Measurements from ENCODE around the gene PAM. TPM values are rescaled to one million over a fixed set of nuclear protein-coding genes. Genes with fewer than 3 reads are reported as not detected.

PAM gene
- total RNA-seq, 1 experiment from 2014 or later = 190 TPM

DNA sequence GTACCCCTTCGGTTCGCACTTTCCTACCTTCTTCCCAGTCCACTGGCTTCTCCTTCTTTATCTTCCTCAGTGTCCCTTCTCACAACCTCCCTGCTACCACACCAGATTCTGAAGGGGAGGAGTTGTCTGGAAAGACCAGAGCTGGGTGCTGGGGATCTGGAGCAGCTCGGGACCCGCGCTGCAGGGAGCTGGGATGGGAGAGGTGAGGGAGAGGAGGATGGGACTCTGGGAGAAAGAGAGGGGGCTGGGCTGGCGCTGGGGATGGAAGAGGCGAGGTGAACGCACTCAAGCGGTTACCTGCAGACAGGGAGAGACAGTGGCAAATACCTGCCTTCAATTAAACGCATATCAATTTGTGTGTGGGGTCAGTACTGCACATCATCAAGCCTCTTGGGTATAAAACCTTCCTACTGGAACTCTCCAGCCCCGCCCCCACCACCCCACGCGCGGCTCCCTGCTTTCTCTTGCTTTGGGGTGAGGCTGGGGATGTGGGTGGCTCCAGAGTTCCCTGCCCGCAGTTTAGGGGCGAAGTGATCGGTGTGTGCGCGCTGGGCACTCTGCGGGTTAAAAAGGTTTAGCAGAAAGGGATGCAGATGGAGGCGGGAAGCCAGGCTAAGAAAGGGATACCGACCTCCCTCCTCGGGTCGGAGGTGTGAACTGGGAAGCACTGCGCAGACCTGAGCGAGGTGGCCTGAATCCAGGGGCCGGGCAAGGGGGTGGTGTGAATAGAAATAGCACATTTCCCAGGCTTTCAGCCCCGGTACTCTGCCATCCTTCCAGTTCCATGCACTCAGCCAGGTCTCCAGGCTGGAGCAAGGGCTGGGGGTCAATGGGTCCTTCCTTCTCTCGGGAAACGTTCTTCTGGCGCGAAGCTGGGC is 977 bp upstream of the PAM start:
- TF ChIP-seq EZH2 (IDR thresholded peaks at IDR 0.05; ENCODE audit: borderline replicate concordance, low read depth, low read length, poor library complexity, severe bottlenecking) = no peak
- TF ChIP-seq, protein P1, sequence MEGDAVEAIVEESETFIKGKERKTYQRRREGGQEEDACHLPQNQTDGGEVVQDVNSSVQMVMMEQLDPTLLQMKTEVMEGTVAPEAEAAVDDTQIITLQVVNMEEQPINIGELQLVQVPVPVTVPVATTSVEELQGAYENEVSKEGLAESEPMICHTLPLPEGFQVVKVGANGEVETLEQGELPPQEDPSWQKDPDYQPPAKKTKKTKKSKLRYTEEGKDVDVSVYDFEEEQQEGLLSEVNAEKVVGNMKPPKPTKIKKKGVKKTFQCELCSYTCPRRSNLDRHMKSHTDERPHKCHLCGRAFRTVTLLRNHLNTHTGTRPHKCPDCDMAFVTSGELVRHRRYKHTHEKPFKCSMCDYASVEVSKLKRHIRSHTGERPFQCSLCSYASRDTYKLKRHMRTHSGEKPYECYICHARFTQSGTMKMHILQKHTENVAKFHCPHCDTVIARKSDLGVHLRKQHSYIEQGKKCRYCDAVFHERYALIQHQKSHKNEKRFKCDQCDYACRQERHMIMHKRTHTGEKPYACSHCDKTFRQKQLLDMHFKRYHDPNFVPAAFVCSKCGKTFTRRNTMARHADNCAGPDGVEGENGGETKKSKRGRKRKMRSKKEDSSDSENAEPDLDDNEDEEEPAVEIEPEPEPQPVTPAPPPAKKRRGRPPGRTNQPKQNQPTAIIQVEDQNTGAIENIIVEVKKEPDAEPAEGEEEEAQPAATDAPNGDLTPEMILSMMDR (conservative IDR thresholded peaks at IDR 0.05; ENCODE audit: low read depth, low read length) = no peak
- intact Hi-C loops (cut with micrococcal nuclease; ENCODE audit: unreplicated experiment) = no loop called here
- ChIA-PET CTCF (no interaction called here), POLR2A (ENCODE audit: low non-redundant PET) (no interaction called here)
- DNase-seq (ENCODE audit: low spot score) = no peak
- peaks cover 42% of the 10 kb centered on the region for H3K4me1 ChIP-seq (ENCODE audit: insufficient read depth, low read length, poor library complexity, severe bottlenecking)
- H3K27ac ChIP-seq (ENCODE audit: low read depth, low read length, poor library complexity, severe bottlenecking) = peak overlapping the region; percentile 86
- peak overlapping the region; percentile 68 for H3K4me3 ChIP-seq (ENCODE audit: low read depth, low read length, poor library complexity, severe bottlenecking)
- H3K27me3 ChIP-seq (replicated peaks; ENCODE audit: insufficient read depth, low read depth, low read length, poor library complexity) = no peaks in the 10 kb centered on the region
- no peaks in the 10 kb centered on the region for H3K9me3 ChIP-seq (ENCODE audit: low read depth, low read length, poor library complexity, severe bottlenecking)
- no peaks in the 10 kb centered on the region for H3K36me3 ChIP-seq (ENCODE audit: insufficient read depth, low read length, poor library complexity, severe bottlenecking)
- no TSS peak for BruUV-seq (replicated peaks)

GRCh38 chr5:102755686-102756371 is 724 bp downstream of the PAM start:
- peak; percentile 88 for DNase-seq (ENCODE audit: low spot score)
- Histone ChIP-seq H3K36me3 (ENCODE audit: insufficient read depth, low read length, poor library complexity, severe bottlenecking) (no peaks in the 10 kb centered on the region), H3K4me3 (ENCODE audit: low read depth, low read length, poor library complexity, severe bottlenecking) (peak overlapping the region; percentile 68), H3K27ac (ENCODE audit: low read depth, low read length, poor library complexity, severe bottlenecking) (peak overlapping the region; percentile 86), H3K4me1 (ENCODE audit: insufficient read depth, low read length, poor library complexity, severe bottlenecking) (peaks cover 40% of the 10 kb centered on the region), H3K9me3 (ENCODE audit: low read depth, low read length, poor library complexity, severe bottlenecking) (no peaks in the 10 kb centered on the region), H3K27me3 (replicated peaks; ENCODE audit: insufficient read depth, low read depth, low read length, poor library complexity) (no peaks in the 10 kb centered on the region)
- TF ChIP-seq EZH2 (IDR thresholded peaks at IDR 0.05; ENCODE audit: borderline replicate concordance, low read depth, low read length, poor library complexity, severe bottlenecking) = no peak
- TF ChIP-seq, protein P1 (conservative IDR thresholded peaks at IDR 0.05; ENCODE audit: low read depth, low read length) = no peak
- POLR2A ChIA-PET (ENCODE audit: low non-redundant PET) = no interaction called here
- intact Hi-C loops (cut with micrococcal nuclease; ENCODE audit: unreplicated experiment) = no loop called here
- CTCF ChIA-PET = interaction anchor here (2.2 kb wide), 1 partner anchor 75 kb away, joined by 6 read pairs; no protein-coding TSS in a partner anchor
- TSS peak; percentile 47 for BruUV-seq (replicated peaks)

- Histone ChIP-seq H3K4me1 (ENCODE audit: insufficient read depth, low read length, poor library complexity, severe bottlenecking) (peaks cover 64% of the 10 kb centered on the region), H3K27me3 (replicated peaks; ENCODE audit: insufficient read depth, low read depth, low read length, poor library complexity) (no peaks in the 10 kb centered on the region), H3K9me3 (ENCODE audit: low read depth, low read length, poor library complexity, severe bottlenecking) (no peaks in the 10 kb centered on the region), H3K36me3 (ENCODE audit: insufficient read depth, low read length, poor library complexity, severe bottlenecking) (no peaks in the 10 kb centered on the region), H3K4me3 (ENCODE audit: low read depth, low read length, poor library complexity, severe bottlenecking) (no peak overlapping the region), H3K27ac (ENCODE audit: low read depth, low read length, poor library complexity, severe bottlenecking) (no peak overlapping the region)
- no peak for DNase-seq (ENCODE audit: low spot score)
- intact Hi-C loops (cut with micrococcal nuclease; ENCODE audit: unreplicated experiment) = no loop called here
- ChIA-PET CTCF (no interaction called here), POLR2A (ENCODE audit: low non-redundant PET) (no interaction called here)
- no TSS peak for BruUV-seq (replicated peaks)
- TF ChIP-seq, protein P1 (conservative IDR thresholded peaks at IDR 0.05; ENCODE audit: low read depth, low read length) = no peak
- TF ChIP-seq EZH2 (IDR thresholded peaks at IDR 0.05; ENCODE audit: borderline replicate concordance, low read depth, low read length, poor library complexity, severe bottlenecking) = no peak
Observed at GRCh38 chr5:102758576-102758975, 3.5 kb downstream of the PAM start.

Data from A673 (cell line).